GM18508 (cell line): ENCODE results near the gene NDUFB2.
"Not testable (repeated sequence)": the region's sequence is repeated elsewhere in the genome, so short reads cannot be mapped to it uniquely, and the experiment has no call there.

Experiments used
- ATAC-seq: cut with Tn5 transposase; IDR thresholded peaks from one replicate; pipeline ENCODE4 v1.9.1; 2021; ENCODE audit warnings: moderate number of reproducible peaks; ENCODE audit not compliant: insufficient read depth, unreplicated experiment

Gene NDUFB2

GRCh38 chr7:140696680-140697446 is at the start of gene NDUFB2:
Gene NDUFB2 (plus strand): TSS chr7:140696708. CDS start chr7:140696745, 37 bp downstream.
- ATAC-seq = peak; percentile 62

- ATAC-seq = peak; percentile 78
These were observed 49.4 kb upstream of the NDUFB2 start for GRCh38 chr7:140646931-140647647.

GRCh38 chr7:140649556-140650205 is 46.8 kb upstream of the NDUFB2 start:
- ATAC-seq = no peak

GRCh38 chr7:140650367-140650766 is 46.1 kb upstream of the NDUFB2 start:
- ATAC-seq = no peak

- no peak for ATAC-seq
These were observed 43.0 kb upstream of the NDUFB2 start for GRCh38 chr7:140653319-140654108.

- no peak for ATAC-seq
These were observed 42.5 kb upstream of the NDUFB2 start for GRCh38 chr7:140654109-140654387.

GRCh38 chr7:140654661-140655060 is 41.8 kb upstream of the NDUFB2 start:
- ATAC-seq = no peak

- ATAC-seq = no peak
These were observed 40.7 kb upstream of the NDUFB2 start for GRCh38 chr7:140655511-140656408.

GRCh38 chr7:140656548-140657515 is 39.7 kb upstream of the NDUFB2 start:
- ATAC-seq = peak; percentile 81

GRCh38 chr7:140657891-140658290 is 38.6 kb upstream of the NDUFB2 start:
- no peak for ATAC-seq

GRCh38 chr7:140659856-140660255 is 36.7 kb upstream of the NDUFB2 start:
- ATAC-seq = no peak

- no peak for ATAC-seq
These were observed 35.4 kb upstream of the NDUFB2 start for GRCh38 chr7:140661124-140661523.

- ATAC-seq = not testable (repeated sequence)
These were observed 33.6 kb upstream of the NDUFB2 start for GRCh38 chr7:140662938-140663337.

- ATAC-seq = no peak
These were observed 29.0 kb upstream of the NDUFB2 start for GRCh38 chr7:140667476-140667875.

- ATAC-seq = no peak
These were observed 27.9 kb upstream of the NDUFB2 start for GRCh38 chr7:140668641-140669040.

GRCh38 chr7:140669352-140669751 is 27.2 kb upstream of the NDUFB2 start:
- no peak for ATAC-seq

GRCh38 chr7:140669862-140670261 is 26.6 kb upstream of the NDUFB2 start:
- ATAC-seq = not testable (repeated sequence)

GRCh38 chr7:140670343-140670935 is 26.1 kb upstream of the NDUFB2 start:
- ATAC-seq = no peak
